Fibroblast of pulmonary artery (primary cell): Measurements from ENCODE around the gene CHMP4B.

ENCODE experiments used
- DNase-seq: peaks from one replicate; pipeline ENCODE4 v3.0.0-alpha.2; 2010; ENCODE audit warnings: low read depth
- H3K4me3 ChIP-seq: replicated peaks from 2 replicates; pipeline ENCODE4 v1.5.1; 2011; ENCODE audit warnings: low read depth, mild to moderate bottlenecking, control low read depth, low read length, moderate library complexity
- TF ChIP-seq, protein P1 (sequence below): IDR thresholded peaks from 2 replicates; pipeline ENCODE4 v1.5.1; 2011; ENCODE audit warnings: mild to moderate bottlenecking, control low read depth, low read length, inconsistent platforms; ENCODE audit errors: missing control alignments

The CHMP4B gene

GRCh38 chr20:33769043-33769442 lies 42.1 kb upstream of the CHMP4B start:
- H3K4me3 ChIP-seq: no peak overlapping the region
- no peak for DNase-seq
- TF ChIP-seq, protein P1, sequence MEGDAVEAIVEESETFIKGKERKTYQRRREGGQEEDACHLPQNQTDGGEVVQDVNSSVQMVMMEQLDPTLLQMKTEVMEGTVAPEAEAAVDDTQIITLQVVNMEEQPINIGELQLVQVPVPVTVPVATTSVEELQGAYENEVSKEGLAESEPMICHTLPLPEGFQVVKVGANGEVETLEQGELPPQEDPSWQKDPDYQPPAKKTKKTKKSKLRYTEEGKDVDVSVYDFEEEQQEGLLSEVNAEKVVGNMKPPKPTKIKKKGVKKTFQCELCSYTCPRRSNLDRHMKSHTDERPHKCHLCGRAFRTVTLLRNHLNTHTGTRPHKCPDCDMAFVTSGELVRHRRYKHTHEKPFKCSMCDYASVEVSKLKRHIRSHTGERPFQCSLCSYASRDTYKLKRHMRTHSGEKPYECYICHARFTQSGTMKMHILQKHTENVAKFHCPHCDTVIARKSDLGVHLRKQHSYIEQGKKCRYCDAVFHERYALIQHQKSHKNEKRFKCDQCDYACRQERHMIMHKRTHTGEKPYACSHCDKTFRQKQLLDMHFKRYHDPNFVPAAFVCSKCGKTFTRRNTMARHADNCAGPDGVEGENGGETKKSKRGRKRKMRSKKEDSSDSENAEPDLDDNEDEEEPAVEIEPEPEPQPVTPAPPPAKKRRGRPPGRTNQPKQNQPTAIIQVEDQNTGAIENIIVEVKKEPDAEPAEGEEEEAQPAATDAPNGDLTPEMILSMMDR: no peak

- TF ChIP-seq, protein P1: no peak
These were observed 41.1 kb upstream of the CHMP4B start for GRCh38 chr20:33770005-33770404.

DNA sequence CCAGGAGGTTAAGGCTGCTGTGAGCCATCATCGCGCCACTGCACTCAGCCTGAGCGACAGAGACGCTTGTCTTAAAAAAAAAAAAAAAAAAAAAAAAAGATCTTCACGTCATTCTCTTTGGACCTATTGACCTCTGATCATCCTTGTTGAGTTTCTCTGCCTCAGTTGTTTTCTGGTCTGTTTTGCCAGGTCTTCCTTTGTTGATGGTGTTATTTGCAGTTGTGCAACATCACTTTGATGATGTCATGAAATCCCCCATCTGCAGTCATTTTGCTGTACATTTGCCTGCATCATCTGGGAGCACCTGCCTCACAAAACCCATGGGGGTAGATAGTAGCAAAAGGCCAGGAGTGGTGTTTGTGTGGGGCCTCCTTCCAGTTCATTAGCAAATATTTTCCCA lies 39.2 kb upstream of the CHMP4B start:
- TF ChIP-seq, protein P1: no peak
- DNase-seq: no peak
- H3K4me3 ChIP-seq: no peak overlapping the region

More at GRCh38 chr20:33770005-33770404, 41.1 kb upstream of the CHMP4B start:
- DNase-seq: no peak
- H3K4me3 ChIP-seq: no peak overlapping the region

GRCh38 chr20:33772439-33772838 lies 38.7 kb upstream of the CHMP4B start:
- DNase-seq: no peak
- TF ChIP-seq, protein P1: no peak
- H3K4me3 ChIP-seq: no peak overlapping the region

GRCh38 chr20:33773412-33774089 lies 37.6 kb upstream of the CHMP4B start:
- TF ChIP-seq, protein P1: no peak
- no peak overlapping the region for H3K4me3 ChIP-seq
- no peak for DNase-seq

DNA sequence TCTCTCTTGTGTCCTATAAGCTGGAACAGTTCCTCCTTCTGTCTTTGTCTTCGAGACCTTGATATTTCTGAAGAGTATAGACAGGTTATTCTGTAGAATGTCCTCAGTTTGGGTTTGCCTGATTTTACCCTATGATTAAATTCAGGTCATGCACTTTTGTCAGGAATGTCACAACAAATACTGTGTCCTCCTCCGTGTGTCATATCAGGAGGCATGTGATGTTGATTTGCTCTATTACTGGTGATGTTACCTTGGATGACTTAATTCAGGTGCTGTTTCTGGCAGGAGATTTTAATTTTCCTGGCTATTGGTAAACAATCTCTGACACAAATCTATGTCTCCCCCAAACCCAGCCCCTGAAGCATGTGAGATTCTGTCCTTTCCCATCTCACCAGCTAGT lies 33.3 kb upstream of the CHMP4B start:
- H3K4me3 ChIP-seq: no peak overlapping the region
- DNase-seq: no peak
- TF ChIP-seq, protein P1: no peak

- TF ChIP-seq, protein P1: no peak
- no peak overlapping the region for H3K4me3 ChIP-seq
These were observed 30.0 kb upstream of the CHMP4B start for GRCh38 chr20:33781133-33781532.

More at GRCh38 chr20:33781133-33781532, 30.0 kb upstream of the CHMP4B start:
- DNase-seq: no peak
